ENCODE results near the gene CABP4. TPM values are rescaled to one million over a fixed set of nuclear protein-coding genes. Genes with fewer than 3 reads are reported as not detected.
A peak's percentile ranks its signal among the peaks of the same experiment; 100 is the strongest.
"Not testable (repeated sequence)": the region's sequence is repeated elsewhere in the genome, so short reads cannot be mapped to it uniquely, and the experiment has no call there.

The CABP4 gene
- total RNA-seq, 1 donor from 2014 or later, result 0.52 TPM

- H3K4me3 ChIP-seq (ENCODE audit: low read length in 3 of 3), result no peak overlapping the region
- H3K27ac ChIP-seq (ENCODE audit: low read depth, low read length), result no peak overlapping the region
- peaks cover 0 to 8% (median 7%) of the 10 kb centered on the region in 3 donors for H3K4me1 ChIP-seq (ENCODE audit: control insufficient read depth in 3 of 3, insufficient read depth in 3 of 3, low read length in 3 of 3)
- no peaks in the 10 kb centered on the region for H3K9me3 ChIP-seq (ENCODE audit: control insufficient read depth in 3 of 3, low read length in 3 of 3)
- H3K9ac ChIP-seq (ENCODE audit: low read depth in 1 of 3, low read length in 3 of 3), result no peak overlapping the region
- no peaks in the 10 kb centered on the region for H3K36me3 ChIP-seq (ENCODE audit: control insufficient read depth in 3 of 3, insufficient read depth in 3 of 3, low read length in 3 of 3)
- peaks cover 0 to 6% (median 0%) of the 10 kb centered on the region in 3 donors for H3K27me3 ChIP-seq (ENCODE audit: control insufficient read depth in 3 of 3, insufficient read depth in 3 of 3, low read length in 3 of 3)
Measured at GRCh38 chr11:67453816-67454732, 1.1 kb upstream of the CABP4 start.

DNA sequence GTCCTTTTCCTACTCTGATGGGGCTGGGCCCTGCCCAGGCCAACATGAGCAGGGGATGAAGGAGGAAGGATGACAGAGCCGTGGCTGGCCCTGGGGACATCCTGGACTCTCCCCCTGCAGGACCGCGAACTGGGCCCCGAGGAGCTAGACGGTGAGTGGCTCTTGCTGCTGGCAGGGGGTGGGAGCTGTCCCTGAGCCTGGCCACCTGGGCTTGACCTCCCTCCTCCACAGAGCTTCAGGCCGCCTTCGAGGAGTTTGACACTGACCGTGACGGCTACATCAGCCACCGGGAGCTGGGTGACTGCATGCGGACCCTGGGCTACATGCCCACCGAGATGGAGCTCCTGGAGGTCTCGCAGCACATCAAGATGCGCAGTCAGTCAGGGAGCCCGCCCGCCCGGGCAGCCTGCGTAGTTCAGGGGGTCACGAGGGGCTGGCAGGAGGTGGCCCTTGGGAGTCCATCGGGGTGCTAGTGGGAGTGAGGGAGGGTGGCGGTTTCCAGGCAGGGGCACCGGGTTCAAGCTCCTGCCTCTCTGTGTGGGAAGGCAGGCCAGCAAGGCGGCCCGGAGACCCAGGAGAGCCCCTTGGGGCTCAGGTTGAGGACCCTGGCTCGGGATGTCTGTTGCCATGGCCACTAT, 1.0 kb downstream of the CABP4 start:
- Histone ChIP-seq H3K27ac (ENCODE audit: low read depth, low read length) (no peak overlapping the region), H3K9me3 (ENCODE audit: control insufficient read depth in 3 of 3, low read length in 3 of 3) (no peaks in the 10 kb centered on the region), H3K27me3 (ENCODE audit: control insufficient read depth in 3 of 3, insufficient read depth in 3 of 3, low read length in 3 of 3) (peaks cover 0 to 6% (median 0%) of the 10 kb centered on the region in 3 donors), H3K36me3 (ENCODE audit: control insufficient read depth in 3 of 3, insufficient read depth in 3 of 3, low read length in 3 of 3) (no peaks in the 10 kb centered on the region), H3K4me3 (ENCODE audit: low read length in 3 of 3) (no peak overlapping the region), H3K4me1 (ENCODE audit: control insufficient read depth in 3 of 3, insufficient read depth in 3 of 3, low read length in 3 of 3) (peaks cover 0 to 8% (median 7%) of the 10 kb centered on the region in 3 donors), H3K9ac (ENCODE audit: low read depth in 1 of 3, low read length in 3 of 3) (no peak overlapping the region)

- Histone ChIP-seq H3K4me3 (ENCODE audit: low read length in 3 of 3) (no peak overlapping the region), H3K27me3 (ENCODE audit: control insufficient read depth in 3 of 3, insufficient read depth in 3 of 3, low read length in 3 of 3) (peaks cover 0 to 6% (median 0%) of the 10 kb centered on the region in 3 donors), H3K36me3 (ENCODE audit: control insufficient read depth in 3 of 3, insufficient read depth in 3 of 3, low read length in 3 of 3) (no peaks in the 10 kb centered on the region), H3K4me1 (ENCODE audit: control insufficient read depth in 3 of 3, insufficient read depth in 3 of 3, low read length in 3 of 3) (peaks cover 0 to 3% (median 3%) of the 10 kb centered on the region in 3 donors), H3K9ac (ENCODE audit: low read depth in 1 of 3, low read length in 3 of 3) (no peak overlapping the region), H3K9me3 (ENCODE audit: control insufficient read depth in 3 of 3, low read length in 3 of 3) (no peaks in the 10 kb centered on the region), H3K27ac (ENCODE audit: low read depth, low read length) (no peak overlapping the region)
Measured at GRCh38 chr11:67457453-67457852, 2.3 kb downstream of the CABP4 start.

DNA sequence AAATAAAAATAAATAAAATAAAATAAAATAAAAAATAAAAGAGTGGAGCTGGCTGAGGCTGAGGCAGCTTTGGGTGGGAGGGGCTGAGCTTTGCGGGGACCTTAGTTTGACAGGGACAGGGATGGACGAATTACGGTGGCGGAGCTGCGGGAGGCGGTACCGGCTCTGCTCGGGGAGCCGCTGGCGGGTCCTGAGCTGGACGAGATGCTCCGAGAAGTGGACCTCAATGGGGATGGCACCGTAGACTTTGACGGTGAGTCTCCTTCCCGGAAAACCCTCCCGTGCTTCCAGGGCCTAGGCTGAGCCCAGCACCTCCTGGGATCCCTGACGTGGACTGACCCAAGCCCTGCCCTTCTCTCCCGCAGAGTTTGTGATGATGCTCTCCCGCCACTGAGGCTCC, 3.1 kb downstream of the CABP4 start:
- Histone ChIP-seq H3K27ac (ENCODE audit: low read depth, low read length) (no peak overlapping the region), H3K4me3 (ENCODE audit: low read length in 3 of 3) (no peak overlapping the region), H3K9ac (ENCODE audit: low read depth in 1 of 3, low read length in 3 of 3) (no peak overlapping the region), H3K9me3 (ENCODE audit: control insufficient read depth in 3 of 3, low read length in 3 of 3) (no peaks in the 10 kb centered on the region), H3K4me1 (ENCODE audit: control insufficient read depth in 3 of 3, insufficient read depth in 3 of 3, low read length in 3 of 3) (no peaks in the 10 kb centered on the region), H3K27me3 (ENCODE audit: control insufficient read depth in 3 of 3, insufficient read depth in 3 of 3, low read length in 3 of 3) (peaks cover 0 to 6% (median 0%) of the 10 kb centered on the region in 3 donors), H3K36me3 (ENCODE audit: control insufficient read depth in 3 of 3, insufficient read depth in 3 of 3, low read length in 3 of 3) (no peaks in the 10 kb centered on the region)

GRCh38 chr11:67463186-67463585, 8.0 kb downstream of the CABP4 start:
- H3K36me3 ChIP-seq (ENCODE audit: control insufficient read depth in 3 of 3, insufficient read depth in 3 of 3, low read length in 3 of 3), result peaks cover 0 to 2% (median 0%) of the 10 kb centered on the region in 3 donors
- H3K4me1 ChIP-seq (ENCODE audit: control insufficient read depth in 3 of 3, insufficient read depth in 3 of 3, low read length in 3 of 3), result peaks cover 15 to 24% (median 17%) of the 10 kb centered on the region in 3 donors
- H3K9ac ChIP-seq (ENCODE audit: low read depth in 1 of 3, low read length in 3 of 3), result peak overlapping the region in 1 of 3 donors; percentile 8
- H3K27ac ChIP-seq (ENCODE audit: low read depth, low read length), result no peak overlapping the region
- no peak overlapping the region for H3K4me3 ChIP-seq (ENCODE audit: low read length in 3 of 3)
- H3K9me3 ChIP-seq (ENCODE audit: control insufficient read depth in 3 of 3, low read length in 3 of 3), result no peaks in the 10 kb centered on the region
- H3K27me3 ChIP-seq (ENCODE audit: control insufficient read depth in 3 of 3, insufficient read depth in 3 of 3, low read length in 3 of 3), result no peaks in the 10 kb centered on the region

- H3K4me3 ChIP-seq (ENCODE audit: low read length in 3 of 3), result peak overlapping the region; percentile 66 to 69 (median 69)
- no peaks in the 10 kb centered on the region for H3K9me3 ChIP-seq (ENCODE audit: control insufficient read depth in 3 of 3, low read length in 3 of 3)
- no peaks in the 10 kb centered on the region for H3K27me3 ChIP-seq (ENCODE audit: control insufficient read depth in 3 of 3, insufficient read depth in 3 of 3, low read length in 3 of 3)
- H3K27ac ChIP-seq (ENCODE audit: low read depth, low read length), result peak overlapping the region; percentile 76
- peak overlapping the region; percentile 45 to 79 (median 74) for H3K9ac ChIP-seq (ENCODE audit: low read depth in 1 of 3, low read length in 3 of 3)
- peaks cover 0 to 2% (median 0%) of the 10 kb centered on the region in 3 donors for H3K36me3 ChIP-seq (ENCODE audit: control insufficient read depth in 3 of 3, insufficient read depth in 3 of 3, low read length in 3 of 3)
- peaks cover 19 to 28% (median 21%) of the 10 kb centered on the region in 3 donors for H3K4me1 ChIP-seq (ENCODE audit: control insufficient read depth in 3 of 3, insufficient read depth in 3 of 3, low read length in 3 of 3)
Measured at GRCh38 chr11:67463680-67464410, 8.7 kb downstream of the CABP4 start.

DNA sequence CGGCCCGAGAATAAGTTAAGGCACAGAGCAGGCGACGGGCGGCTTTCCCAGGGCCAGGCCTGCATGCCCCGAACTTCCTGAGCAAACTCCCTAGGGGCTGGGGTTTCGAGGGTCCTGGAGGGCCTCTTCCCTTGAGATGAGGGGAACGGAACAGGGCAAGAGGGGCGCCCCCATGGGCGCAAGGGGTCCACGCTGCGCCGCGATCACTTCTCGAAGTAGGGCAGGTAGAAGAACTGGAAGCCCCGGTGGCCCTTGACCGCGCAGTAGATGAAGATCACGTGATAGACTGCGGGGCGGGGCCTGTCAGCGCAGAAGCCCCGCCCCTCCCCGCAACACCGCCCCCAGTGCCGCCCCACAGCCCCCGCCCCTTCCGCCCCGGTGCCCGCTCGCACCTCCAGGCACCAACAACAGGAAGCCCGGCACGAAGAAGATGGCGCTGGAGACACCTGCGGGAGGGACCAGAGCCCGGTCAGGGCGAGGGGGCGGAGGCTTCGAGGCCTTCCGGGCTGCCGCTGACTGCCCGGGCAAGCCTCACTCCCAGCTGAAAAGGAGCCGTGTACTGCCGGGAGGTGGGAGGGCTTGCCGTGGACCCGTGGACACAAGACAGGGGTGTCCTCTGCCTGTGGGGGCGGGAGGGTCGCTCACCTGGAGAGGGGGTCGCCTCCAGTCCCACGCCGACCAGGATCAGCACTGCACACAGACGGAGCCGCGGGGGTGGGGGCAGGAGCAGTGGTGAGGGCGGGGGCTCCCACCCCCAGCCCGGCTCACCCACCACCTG, 9.4 kb downstream of the CABP4 start:
- no peaks in the 10 kb centered on the region for H3K27me3 ChIP-seq (ENCODE audit: control insufficient read depth in 3 of 3, insufficient read depth in 3 of 3, low read length in 3 of 3)
- peak overlapping the region; percentile 76 for H3K27ac ChIP-seq (ENCODE audit: low read depth, low read length)
- no peaks in the 10 kb centered on the region for H3K9me3 ChIP-seq (ENCODE audit: control insufficient read depth in 3 of 3, low read length in 3 of 3)
- H3K4me3 ChIP-seq (ENCODE audit: low read length in 3 of 3), result peak overlapping the region; percentile 69 to 76 (median 73)
- peaks cover 19 to 28% (median 21%) of the 10 kb centered on the region in 3 donors for H3K4me1 ChIP-seq (ENCODE audit: control insufficient read depth in 3 of 3, insufficient read depth in 3 of 3, low read length in 3 of 3)
- peak overlapping the region; percentile 62 to 79 (median 74) for H3K9ac ChIP-seq (ENCODE audit: low read depth in 1 of 3, low read length in 3 of 3)
- peaks cover 0 to 2% (median 0%) of the 10 kb centered on the region in 3 donors for H3K36me3 ChIP-seq (ENCODE audit: control insufficient read depth in 3 of 3, insufficient read depth in 3 of 3, low read length in 3 of 3)

DNA sequence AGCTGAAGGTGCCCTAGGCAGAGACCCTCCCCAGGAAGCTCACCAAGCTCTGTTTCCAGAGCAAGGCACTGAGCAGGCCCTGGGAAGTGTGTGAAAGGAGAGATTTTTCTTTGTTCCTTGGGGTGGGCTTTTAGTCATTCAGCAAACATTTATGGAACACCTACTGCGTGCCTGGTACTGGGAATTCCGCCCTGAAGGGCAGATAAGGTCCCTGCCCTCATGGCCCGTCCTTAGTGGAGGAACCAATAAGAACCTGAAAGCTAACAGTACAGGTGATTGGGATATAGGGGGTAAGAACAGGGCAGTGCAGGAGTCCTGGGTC, 10.0 kb downstream of the CABP4 start:
- no peaks in the 10 kb centered on the region for H3K27me3 ChIP-seq (ENCODE audit: control insufficient read depth in 3 of 3, insufficient read depth in 3 of 3, low read length in 3 of 3)
- H3K4me1 ChIP-seq (ENCODE audit: control insufficient read depth in 3 of 3, insufficient read depth in 3 of 3, low read length in 3 of 3), result peaks cover 19 to 28% (median 21%) of the 10 kb centered on the region in 3 donors
- peak overlapping the region; percentile 43 to 74 (median 62) for H3K9ac ChIP-seq (ENCODE audit: low read depth in 1 of 3, low read length in 3 of 3)
- peaks cover 0 to 2% (median 0%) of the 10 kb centered on the region in 3 donors for H3K36me3 ChIP-seq (ENCODE audit: control insufficient read depth in 3 of 3, insufficient read depth in 3 of 3, low read length in 3 of 3)
- H3K4me3 ChIP-seq (ENCODE audit: low read length in 3 of 3), result peak overlapping the region; percentile 69 to 76 (median 73)
- no peaks in the 10 kb centered on the region for H3K9me3 ChIP-seq (ENCODE audit: control insufficient read depth in 3 of 3, low read length in 3 of 3)
- H3K27ac ChIP-seq (ENCODE audit: low read depth, low read length), result peak overlapping the region; percentile 76

DNA sequence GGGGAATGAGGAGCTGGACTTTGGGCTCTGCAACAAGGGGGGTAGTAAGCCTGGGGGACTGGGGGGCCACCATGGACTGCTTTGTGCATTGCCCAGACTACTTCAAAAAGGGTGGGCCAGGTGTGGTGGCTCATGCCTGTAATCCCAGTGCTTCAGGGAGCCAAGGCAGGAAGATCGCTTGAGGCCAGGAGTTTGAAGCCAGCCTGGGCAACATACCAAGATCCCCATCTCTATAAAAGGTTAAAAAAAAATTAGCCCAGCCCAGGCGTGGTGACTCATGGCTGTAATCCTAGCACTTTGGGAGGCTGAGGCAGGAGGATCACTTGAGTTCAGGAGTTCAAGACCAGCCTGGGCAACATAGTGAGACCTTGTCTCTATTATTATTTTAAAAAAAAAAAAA, 10.4 kb downstream of the CABP4 start:
- peak overlapping the region; percentile 69 to 76 (median 73) for H3K4me3 ChIP-seq (ENCODE audit: low read length in 3 of 3)
- H3K27ac ChIP-seq (ENCODE audit: low read depth, low read length); H3K36me3 ChIP-seq (ENCODE audit: control insufficient read depth in 3 of 3, insufficient read depth in 3 of 3, low read length in 3 of 3); H3K27me3 ChIP-seq (ENCODE audit: control insufficient read depth in 3 of 3, insufficient read depth in 3 of 3, low read length in 3 of 3); H3K9me3 ChIP-seq (ENCODE audit: control insufficient read depth in 3 of 3, low read length in 3 of 3): not testable (repeated sequence)
- H3K9ac ChIP-seq (ENCODE audit: low read depth in 1 of 3, low read length in 3 of 3), result peak overlapping the region in 1 of 3 donors; percentile 43
- H3K4me1 ChIP-seq (ENCODE audit: control insufficient read depth in 3 of 3, insufficient read depth in 3 of 3, low read length in 3 of 3), result peaks cover 19 to 28% (median 21%) of the 10 kb centered on the region in 3 donors

All from skeletal muscle tissue (tissue), 4 donors.